Stimulated activated CD8-positive, alpha-beta memory T cell treated with anti-CD3 and anti-CD28 coated beads, Interleukin-7, amount 100 ng/mL, for 4 hours (primary cell): ENCODE measurements around the gene H6PD.

Experiments used
- DNase-seq, 2 donors: peaks; one replicate each; pipeline ENCODE4 v3.0.0-alpha.2; 2020; ENCODE audit warnings: low read depth in 2 of 2

The H6PD gene

DNA sequence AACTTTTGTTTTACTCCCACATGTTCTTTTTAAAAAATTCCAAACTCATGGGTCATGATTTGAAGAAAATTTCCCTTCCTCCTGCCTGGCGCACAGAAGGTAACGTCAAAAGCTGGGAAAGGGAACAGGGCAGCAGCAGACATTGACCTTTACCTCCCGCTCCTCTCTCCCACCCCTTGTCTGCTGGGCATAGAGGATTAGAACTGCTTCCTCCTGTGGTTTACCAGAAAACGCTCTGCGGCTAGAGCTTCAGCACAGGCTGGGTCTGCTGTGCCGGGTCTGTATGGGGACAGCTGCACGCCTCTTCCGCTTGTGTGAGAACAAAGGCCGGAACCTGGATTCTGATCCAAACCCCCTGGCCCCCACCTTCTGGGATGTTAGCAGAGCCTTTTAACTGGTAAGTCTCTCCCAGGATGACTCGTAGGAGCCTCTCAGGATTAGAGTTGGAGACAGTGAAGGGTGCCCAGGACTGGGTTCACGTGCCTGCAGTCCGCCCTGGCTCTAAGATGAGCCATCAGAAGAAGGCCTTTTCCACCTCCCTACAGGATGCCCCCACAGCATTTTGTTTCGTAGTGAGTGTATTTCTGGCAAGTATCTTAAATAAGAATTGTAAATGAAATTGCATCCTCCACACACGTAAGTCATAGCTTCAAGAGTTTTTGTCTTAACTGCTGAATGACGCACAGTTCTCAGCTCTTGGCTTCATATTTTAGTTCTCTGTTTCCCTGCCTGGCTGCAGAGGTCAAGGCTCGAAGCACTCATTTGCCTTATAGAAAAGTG lies 5.2 kb downstream of the H6PD start:
- DNase-seq: peak in 1 of 2 donors; percentile 26

DNA sequence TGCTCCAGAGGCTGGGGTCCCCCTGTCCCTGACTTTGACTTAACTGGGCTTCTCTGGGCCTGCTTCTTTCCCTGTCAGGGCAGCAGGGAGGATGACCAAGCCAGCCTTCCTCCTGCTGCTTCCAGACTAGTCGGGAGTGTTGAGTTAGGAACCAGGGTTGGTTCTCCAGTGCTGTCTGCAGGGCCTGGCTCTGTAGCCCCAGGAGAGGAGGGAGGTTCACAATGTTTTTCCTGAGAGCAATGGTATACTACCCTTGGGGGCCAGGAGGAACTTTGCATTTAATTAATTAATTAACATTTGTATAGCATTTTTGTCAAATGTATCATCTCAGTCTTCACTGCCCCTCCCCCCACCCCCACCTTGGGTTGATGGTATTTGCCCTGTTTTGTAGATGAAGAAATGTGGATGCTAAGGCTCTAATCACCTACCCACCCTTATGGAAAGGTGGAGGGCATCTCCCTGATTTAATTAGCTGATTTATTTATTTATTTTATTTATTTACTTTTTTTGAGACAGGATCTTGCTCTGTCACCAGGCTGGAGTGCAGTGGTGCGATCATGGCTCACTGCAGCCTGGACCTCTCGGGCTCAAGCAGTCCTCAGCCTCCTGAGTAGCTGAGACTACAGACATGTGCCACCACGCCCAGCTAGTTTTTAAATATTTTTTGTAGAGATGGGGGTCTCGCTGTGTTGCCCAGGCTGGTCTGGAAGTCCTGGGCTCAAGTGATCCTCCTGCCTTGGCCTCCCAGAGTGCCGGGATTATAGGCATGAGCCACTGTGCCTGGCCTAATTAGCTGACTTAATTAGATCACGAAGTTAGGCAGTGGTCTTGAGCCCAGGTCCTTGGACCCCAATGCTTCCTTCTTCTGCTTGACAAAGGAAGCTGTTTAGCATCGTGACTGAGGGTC lies 6.6 kb downstream of the H6PD start:
- no peak for DNase-seq

DNA sequence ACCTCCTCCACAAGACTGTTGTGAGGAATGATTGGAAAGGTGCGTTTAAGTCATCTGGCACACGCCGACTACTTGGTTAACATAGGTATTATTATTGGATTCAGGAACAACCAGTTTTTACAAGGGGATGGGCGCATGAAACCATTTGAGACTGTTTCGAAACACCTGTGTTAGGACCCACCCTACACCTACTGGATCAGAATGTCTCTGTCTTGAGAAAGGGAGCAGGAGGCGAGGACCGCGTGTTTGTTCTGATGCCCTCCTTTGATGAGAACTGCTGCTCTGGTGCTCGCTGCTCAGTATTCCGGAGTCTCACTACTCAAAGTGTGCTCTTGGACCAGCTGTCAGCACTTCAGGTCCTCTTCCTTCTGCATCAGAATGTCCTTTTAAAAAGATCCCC lies 7.3 kb downstream of the H6PD start:
- DNase-seq: no peak

DNA sequence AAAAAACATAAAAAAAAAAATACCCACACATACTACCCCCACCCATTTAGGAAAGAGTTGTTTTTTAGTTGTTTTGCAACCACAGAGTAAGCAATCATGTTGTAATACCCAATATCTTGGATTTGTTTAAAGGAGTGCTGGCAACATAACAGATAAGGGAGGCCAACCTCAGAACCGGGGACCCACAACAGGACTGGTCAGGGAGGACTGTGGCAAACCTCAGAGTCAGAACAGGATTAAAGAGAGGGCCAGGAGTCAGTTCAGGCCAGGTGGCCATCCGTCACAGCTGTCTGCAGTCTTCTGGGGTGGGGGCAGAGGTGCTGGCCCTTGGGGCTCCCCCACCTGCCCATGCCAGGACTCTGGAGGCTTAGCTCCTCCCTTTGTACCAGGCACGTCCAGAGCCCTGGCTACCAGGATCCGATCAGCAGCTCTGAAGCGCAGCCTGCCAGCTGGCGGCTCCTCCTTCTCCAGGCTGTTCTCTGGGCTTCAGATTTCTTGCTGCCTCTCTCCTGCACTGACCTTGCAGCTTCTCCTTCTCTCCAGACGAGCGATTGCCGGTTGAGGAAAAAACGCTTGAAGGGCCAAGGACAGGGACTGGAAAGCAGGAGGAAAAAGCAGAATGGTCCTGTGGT lies 7.9 kb downstream of the H6PD start:
- no peak for DNase-seq

DNA sequence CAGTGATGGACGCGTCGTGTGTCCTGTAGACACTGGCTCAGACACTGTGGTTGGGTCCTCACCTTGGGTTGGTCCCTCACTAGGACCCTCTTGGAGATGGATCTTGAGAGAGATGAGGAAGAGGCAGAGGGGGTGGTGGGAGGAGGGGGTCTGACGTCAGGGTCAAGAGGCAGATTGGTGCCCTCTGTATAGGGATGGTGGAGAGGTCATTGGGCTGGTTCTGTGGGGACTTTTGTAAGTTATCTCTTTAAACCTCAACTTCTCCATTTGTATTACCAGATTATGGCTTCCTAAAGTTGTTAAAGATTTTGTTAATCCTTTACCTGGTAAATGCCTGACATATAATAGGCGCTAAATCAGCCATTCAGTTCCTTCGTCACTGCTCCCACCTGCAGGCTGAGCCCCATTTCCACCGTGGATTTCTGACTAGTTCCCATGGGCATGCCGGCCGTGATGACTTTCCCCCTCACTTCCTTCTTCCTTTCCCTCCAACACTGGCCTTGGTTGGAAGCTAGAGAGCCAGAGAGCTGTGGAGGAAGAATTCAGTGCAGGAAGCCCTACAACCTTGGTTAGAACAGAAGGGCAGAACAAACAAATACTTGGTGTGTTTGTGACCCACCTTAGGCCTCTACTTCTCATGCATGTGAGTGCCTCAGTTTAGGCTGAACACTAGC lies 8.6 kb downstream of the H6PD start:
- DNase-seq: no peak

DNA sequence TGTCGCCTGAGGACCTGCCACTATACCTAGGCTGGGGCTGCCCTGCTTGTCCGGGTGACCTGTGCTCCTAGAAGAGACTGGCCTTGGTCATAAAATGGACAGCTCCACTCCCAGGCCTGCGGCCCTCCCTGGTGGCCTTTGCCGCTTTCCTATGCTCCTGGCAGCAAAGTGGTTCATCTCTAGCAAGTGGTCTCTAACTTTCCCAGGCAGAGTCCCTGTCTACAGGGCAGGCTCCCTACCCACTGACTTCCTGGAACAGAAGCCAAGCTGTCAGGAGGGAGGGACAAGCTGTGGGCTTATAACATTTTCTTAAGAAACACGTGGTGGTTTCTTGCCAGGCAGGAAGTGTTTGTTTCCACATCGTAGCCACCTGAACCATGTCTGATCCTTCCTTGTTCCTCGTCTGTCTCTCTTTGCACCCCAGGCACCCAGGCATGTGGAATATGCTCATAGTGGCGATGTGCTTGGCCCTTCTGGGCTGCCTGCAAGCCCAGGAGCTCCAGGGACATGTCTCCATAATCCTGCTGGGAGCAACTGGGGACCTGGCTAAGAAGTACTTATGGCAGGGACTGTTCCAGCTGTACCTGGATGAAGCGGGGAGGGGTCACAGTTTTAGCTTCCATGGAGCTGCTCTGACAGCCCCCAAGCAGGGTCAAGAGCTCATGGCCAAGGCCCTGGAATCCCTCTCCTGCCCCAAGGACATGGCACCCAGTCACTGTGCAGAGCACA lies 10.1 kb downstream of the H6PD start:
- no peak for DNase-seq

DNA sequence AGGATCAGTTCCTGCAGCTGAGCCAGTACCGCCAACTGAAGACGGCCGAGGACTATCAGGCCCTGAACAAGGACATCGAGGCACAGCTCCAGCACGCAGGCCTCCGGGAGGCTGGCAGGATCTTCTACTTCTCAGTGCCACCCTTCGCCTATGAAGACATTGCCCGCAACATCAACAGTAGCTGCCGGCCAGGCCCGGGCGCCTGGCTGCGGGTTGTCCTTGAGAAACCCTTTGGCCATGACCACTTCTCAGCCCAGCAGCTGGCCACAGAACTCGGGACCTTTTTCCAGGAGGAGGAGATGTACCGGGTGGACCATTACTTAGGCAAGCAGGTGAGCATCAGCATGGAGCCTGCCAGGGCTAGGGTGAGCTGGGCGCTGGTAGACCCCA lies 10.7 kb downstream of the H6PD start:
- no peak for DNase-seq

DNA sequence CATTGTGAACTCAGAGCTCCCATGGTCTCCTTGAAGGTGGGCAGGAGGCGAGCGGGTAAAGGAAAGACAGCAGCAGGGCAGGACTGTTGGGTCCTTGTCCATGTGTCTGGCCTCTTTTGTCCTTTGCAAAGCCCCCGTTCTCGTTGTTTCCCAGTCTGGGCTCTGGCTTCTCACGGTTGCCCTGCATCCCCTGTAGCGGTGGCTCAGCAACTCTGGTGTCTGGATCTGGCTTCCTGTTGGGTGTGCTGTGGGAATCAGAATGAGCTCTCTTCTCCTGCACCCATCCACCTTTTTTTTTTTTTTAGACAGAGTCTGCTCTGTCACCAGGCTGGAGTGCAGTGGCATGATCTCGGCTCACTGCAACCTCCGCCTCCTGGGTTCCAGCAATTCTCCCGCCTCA lies 11.1 kb downstream of the H6PD start:
- DNase-seq: no peak

DNA sequence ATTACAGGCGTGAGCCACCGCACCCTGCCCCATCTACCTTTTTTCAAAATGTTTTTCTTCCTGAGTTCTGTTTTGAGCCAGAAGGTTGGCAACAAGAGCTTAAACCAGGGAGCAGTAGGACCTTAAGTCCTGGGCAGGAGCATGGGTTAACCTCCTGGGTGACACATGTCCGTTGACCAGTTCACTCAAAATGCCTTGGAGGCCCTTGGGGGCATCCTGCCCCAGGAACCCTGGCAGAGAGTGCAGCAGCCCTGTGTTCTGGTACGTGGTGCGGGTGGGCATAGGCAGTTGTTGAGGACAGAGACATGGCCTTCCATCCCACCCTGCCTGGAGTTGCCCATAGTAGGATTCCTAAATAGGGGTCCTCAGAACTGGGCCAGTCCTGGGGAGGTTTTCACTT lies 11.6 kb downstream of the H6PD start:
- DNase-seq: no peak

DNA sequence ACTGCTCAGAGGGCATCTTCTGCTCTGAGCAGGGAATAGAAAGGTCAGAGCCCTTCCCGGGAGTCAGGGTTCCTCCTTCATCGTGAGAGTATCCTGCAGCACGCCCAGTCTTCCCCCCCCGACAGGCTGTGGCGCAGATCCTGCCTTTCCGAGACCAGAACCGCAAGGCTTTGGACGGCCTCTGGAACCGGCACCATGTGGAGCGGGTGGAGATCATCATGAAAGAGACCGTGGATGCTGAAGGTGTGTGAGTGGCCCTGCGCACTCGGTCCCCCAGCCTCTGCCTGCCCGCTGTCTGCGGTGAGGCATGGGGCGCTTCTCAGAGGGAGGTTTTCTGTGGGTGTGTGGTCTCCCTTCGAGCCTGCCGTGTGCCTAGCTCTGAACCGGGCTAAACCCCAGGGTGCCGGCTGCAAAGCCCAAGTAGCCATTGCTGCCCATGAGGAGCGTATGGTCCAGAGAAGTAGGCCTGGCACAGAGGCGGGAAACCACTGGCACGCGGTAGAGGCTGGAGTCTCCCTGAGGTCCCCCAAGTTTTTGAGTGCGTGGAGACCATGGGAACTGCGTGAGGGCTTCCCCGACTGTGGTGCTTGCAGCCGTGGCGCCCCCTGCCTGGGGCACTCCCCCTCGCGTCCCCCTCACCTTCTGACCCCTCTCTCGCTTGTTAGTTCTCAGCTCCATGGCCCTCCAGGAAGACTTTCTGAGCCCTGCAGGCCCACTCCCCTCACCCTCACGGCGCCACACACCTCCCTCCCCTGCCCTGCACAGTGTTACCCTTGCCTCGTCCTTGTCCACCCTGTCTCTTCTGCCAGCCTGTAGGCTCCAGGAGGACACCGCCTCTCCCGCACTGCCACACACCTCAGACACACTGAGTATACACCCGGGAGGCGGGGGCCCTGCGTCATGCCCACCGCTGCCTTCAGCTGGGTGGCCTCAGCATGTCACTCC lies 12.5 kb downstream of the H6PD start:
- no peak for DNase-seq

DNA sequence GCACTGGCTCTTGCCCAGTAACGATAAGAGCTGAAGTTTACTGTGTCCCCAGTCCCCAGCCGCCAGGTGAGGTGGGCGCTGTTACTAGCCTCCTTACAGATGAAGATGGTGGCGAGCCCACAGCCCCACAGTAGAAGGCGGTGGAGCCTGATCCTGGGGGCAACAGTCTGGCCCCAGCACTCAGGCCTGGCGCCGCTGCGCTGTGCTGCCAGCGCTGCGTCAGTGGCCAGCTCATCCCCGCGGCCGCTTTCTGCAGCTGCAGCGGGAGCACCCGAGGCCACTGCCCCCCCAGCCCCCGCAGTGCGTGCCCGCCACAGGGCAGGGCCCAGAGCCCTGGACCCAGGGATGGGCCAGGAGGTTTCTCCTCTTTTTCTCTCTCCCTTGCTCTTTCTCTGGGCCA lies 13.3 kb downstream of the H6PD start:
- DNase-seq: no peak

DNA sequence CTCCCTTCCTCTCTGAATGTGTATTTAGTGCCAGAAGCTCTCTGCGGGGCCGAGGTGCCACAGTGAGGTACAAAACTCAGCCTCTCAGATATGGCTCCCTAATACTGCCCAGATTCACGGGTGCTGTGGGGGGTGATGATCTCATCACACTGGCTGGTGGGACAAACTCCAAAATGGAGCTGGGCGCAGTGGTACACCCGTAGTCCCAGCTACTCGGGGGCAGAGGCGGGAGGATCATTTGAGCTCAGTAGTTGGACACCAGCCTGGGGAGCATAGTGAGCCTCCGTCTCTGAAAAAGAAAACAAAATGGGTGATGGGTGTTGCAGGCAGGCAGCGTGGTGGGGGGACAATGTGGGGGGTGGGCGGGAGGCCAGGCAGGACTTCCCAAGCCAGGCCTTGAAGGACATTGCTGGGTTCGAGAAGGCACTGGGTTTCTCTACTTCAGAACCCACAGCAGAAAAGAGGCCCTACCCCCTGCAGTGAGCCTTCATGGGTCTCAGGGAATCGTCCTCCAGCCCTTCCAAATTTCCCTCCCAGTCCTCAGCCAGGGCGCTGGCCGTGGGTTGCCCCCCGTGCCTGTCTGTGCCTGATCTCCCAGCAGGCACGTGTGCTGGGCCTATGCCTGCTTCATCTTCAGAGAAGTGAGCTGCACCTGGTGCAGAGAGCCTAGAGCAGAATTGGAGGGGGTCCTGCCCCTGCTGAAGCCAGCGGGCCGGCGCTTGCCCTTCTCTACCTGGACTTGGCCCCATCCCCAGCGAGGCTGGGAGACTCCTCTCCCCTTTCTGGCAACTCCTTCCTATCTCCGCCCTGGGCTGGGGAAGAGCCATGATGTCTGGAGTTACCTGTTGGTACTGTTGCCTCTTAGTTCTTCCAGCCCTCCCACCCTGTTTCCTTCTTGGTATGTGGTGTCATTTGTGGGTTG lies 14.0 kb downstream of the H6PD start:
- DNase-seq: no peak

DNA sequence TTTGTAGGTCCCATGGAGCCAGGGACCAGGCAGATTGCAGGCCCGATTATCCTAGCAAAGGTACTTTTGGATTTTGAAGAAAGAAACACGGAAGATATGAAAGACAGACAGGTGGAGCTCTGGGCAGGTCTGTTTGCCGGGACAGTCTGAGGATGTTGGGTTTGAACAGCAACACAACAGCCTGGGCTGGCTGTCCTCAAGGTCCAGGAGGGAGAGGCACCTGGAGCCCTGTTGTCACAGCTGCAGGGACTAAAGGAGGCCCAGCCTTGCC lies 14.6 kb downstream of the H6PD start:
- no peak for DNase-seq

DNA sequence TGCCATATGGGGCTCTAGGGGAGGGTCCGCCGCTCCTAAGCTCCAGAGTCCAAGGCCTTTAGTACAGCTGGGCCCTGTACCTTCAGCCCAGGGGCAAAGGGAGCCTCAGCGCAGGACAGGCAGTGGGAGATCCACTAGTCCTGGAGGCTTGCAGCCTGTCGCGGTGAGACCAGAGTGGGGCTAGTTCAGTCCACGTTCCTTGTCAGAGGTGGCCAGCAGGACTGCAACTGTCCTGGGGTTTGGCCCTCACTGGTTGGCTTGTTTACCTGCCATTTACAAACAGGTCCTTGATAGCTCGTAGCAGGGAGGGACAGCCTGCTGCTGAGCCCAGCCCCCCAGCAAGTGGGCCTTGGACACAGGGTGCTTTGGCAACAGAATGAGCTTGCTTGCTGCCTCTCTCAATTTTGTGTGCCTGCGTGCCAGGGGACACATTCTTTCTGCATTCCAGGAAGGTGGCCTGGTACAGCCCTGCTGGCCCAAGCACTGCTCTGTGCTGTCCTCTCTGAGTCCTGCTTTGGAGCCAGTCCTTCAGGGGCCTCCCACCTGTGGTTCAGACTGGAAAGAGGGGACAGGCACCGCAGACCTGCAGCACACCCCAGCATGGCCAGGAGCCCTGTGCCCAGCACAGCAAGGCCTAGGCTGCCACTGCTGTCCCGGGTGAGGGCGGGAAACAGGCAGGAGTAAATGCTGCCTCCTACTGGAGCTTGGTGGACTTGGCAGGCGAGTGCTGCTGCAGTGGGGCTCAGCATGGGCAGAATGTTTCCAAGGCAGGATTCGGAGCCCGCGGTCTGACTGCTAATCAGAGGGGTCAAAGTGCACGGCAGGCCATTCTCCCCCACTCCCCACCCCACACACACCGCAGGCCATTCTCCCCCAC lies 15.2 kb downstream of the H6PD start:
- DNase-seq: no peak

DNA sequence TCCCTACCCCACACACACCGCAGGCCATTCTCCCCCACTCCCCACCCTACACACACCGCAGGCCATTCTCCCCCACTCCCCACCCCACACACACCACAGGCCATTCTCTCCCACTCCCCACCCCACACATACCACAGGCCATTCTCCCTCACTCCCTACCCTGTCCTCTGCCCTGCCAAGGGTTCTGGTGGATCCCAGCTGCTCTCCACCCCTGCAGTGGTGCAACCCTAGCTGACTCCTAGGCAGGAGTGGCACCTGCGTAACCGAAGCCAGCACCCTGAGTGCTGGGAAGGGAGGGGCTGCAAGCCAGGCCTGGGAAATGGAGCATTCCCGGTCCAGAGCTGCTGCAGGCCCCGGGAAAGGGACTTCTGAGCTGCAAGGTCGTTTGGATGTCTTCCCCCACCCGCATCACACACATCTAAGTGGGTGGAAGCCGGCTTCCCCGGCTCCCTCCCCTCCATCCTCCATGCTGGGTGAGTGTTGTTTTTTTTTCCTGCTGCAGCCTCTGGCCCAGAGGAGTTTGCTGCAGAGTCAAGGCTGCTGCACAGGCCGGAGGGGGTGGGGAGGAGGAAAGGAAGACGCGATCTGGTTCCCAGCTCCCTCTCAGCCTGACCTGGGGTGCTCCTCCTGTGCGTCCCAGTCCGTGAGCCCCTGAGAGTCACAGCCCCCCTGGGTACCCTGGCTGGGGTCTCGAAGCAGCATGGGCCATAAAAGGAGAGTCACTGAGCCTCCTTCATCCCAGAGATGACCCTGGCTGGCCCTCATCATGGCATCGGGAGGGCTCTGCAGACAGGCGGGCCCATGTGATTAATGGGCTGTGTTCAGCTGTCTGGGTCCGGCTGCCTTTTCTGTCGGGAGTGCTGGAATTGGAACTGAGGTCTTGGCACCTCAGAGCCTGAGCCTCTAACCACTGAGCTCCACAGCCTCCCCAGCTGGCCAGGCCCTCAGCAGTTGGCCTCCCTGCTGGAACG lies 16.1 kb downstream of the H6PD start:
- no peak for DNase-seq

DNA sequence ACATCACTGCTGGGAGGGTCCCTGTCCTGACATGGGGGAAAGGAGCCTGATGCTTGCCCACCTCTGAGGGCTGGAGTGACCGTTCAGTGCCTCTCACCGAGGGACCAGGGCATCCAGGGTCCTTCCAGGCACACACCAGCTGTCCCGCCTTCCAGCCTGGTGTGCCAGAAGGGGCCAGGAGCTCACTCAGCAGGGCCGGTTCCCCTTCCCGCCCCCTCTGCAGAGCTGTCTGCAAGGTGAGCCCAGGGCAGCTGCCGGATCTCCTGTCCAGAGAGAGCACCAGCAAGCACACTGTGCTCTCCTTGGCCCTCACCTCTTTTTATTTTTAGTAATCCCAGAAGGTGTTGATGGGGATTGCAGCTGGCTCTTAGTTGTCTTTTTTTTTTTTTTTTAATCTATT lies 16.9 kb downstream of the H6PD start:
- DNase-seq: no peak

DNA sequence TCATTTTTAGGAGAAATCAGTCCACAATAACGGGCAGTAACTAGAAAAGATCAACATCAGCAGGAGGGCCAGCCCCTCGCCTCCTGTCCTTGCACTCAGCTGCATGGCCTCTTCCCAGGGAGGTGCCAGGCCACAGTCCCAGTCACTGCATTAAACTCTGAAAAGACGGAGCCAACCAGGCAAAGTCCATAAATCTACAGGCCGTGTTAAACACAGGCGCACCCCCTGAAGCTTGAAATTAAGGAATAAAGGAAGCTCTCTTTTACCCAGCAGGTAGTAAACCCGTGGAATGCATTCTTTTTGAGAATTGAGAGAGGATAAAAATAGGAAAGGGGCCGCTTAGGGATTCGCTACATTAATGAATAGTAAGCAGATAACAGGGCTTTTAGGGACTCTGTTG lies 18.4 kb downstream of the H6PD start:
- DNase-seq: no peak
